H9 (cell line): Measurements from ENCODE around the gene TYW5. TPM values are rescaled to one million over a fixed set of nuclear protein-coding genes. Genes with fewer than 3 reads are reported as not detected.

Experiments
- DNase-seq: peaks from one replicate; pipeline ENCODE4 v3.0.0-alpha.2; 2017
- H2AFZ ChIP-seq: one replicate; pipeline ENCODE4 v1.6.1; 2013; ENCODE audit warnings: mild to moderate bottlenecking, low read length, control low read depth, moderate library complexity
- H2AK5ac ChIP-seq: 2 replicates; pipeline ENCODE4 v1.6.1; 2013; ENCODE audit warnings: low read length, control low read depth, mixed read lengths; ENCODE audit not compliant: insufficient read length
- H2BK120ac ChIP-seq: one replicate; pipeline ENCODE4 v1.6.1; 2013; ENCODE audit warnings: low read depth, mild to moderate bottlenecking, low read length, control low read depth, inconsistent platforms; ENCODE audit not compliant: poor library complexity, severe bottlenecking
- H2BK12ac ChIP-seq: 2 replicates; pipeline ENCODE4 v1.6.1; 2013; ENCODE audit warnings: low read length, control low read depth, mixed read lengths, low read depth; ENCODE audit not compliant: insufficient read length
- H2BK15ac ChIP-seq: 2 replicates; pipeline ENCODE4 v1.6.1; 2013; ENCODE audit warnings: low read depth, low read length, control low read depth
- H2BK20ac ChIP-seq: one replicate; pipeline ENCODE4 v1.6.1; 2013; ENCODE audit warnings: low read depth, mild to moderate bottlenecking, low read length, control low read depth, inconsistent platforms; ENCODE audit not compliant: poor library complexity, severe bottlenecking
- H2BK5ac ChIP-seq: 2 replicates; pipeline ENCODE4 v1.6.1; 2013; ENCODE audit warnings: low read length, control low read depth, mixed read lengths; ENCODE audit not compliant: insufficient read length
- H3K14ac ChIP-seq: 2 replicates; pipeline ENCODE4 v1.6.1; 2013; ENCODE audit warnings: low read length, control low read depth; ENCODE audit not compliant: insufficient read depth
- H3K18ac ChIP-seq: 2 replicates; pipeline ENCODE4 v1.6.1; 2013; ENCODE audit warnings: low read depth, mild to moderate bottlenecking, mixed read lengths, low read length, control low read depth; ENCODE audit not compliant: insufficient read length
- H3K23ac ChIP-seq: 2 replicates; pipeline ENCODE4 v1.6.1; 2013; ENCODE audit warnings: low read length, control low read depth, mixed read lengths, low read depth; ENCODE audit not compliant: insufficient read length
- H3K23me2 ChIP-seq: 2 replicates; pipeline ENCODE4 v1.6.1; 2013; ENCODE audit warnings: low read depth, mild to moderate bottlenecking, mixed read lengths, low read length, control low read depth; ENCODE audit not compliant: insufficient read length, poor library complexity, severe bottlenecking
- H3K27ac ChIP-seq: 2 replicates; pipeline ENCODE4 v1.5.1; 2013; ENCODE audit warnings: low read length, control low read depth, mixed read lengths, low read depth; ENCODE audit not compliant: insufficient read length
- H3K27me3 ChIP-seq: 2 replicates; pipeline ENCODE4 v1.6.1; 2013; ENCODE audit warnings: low read length, control low read depth, inconsistent platforms; ENCODE audit not compliant: insufficient read depth
- H3K4ac ChIP-seq: 2 replicates; pipeline ENCODE4 v1.6.1; 2013; ENCODE audit warnings: low read depth, mild to moderate bottlenecking, control low read depth, inconsistent platforms, low read length, moderate library complexity
- H3K4me1 ChIP-seq: 2 replicates; pipeline ENCODE4 v1.6.1; 2013; ENCODE audit warnings: low read length, control low read depth, inconsistent platforms; ENCODE audit not compliant: insufficient read depth
- H3K4me2 ChIP-seq: 2 replicates; pipeline ENCODE4 v1.6.1; 2013; ENCODE audit warnings: low read length, control low read depth, mixed read lengths; ENCODE audit not compliant: insufficient read length, insufficient read depth
- H3K56ac ChIP-seq: 2 replicates; pipeline ENCODE4 v1.6.1; 2013; ENCODE audit warnings: low read depth, mild to moderate bottlenecking, mixed read lengths, low read length, control low read depth; ENCODE audit not compliant: insufficient read length
- H3K79me1 ChIP-seq: 2 replicates; pipeline ENCODE4 v1.6.1; 2013; ENCODE audit warnings: low read depth, mild to moderate bottlenecking, moderate library complexity, low read length, control low read depth, inconsistent platforms; ENCODE audit not compliant: insufficient read depth, poor library complexity, severe bottlenecking
- H3K79me2 ChIP-seq: 2 replicates; pipeline ENCODE4 v1.6.1; 2013; ENCODE audit warnings: low read length, control low read depth, inconsistent platforms; ENCODE audit not compliant: insufficient read depth
- H3K9ac ChIP-seq: 2 replicates; pipeline ENCODE4 v1.6.1; 2013; ENCODE audit warnings: low read length, control low read depth, mixed read lengths; ENCODE audit not compliant: insufficient read length; ENCODE audit errors: extremely low read depth
- H3K9me3 ChIP-seq: one replicate; pipeline ENCODE4 v1.6.1; 2013; ENCODE audit warnings: low read depth, low read length, inconsistent platforms; ENCODE audit not compliant: control insufficient read depth
- H3T11ph ChIP-seq: one replicate; pipeline ENCODE4 v1.6.1; 2013; ENCODE audit warnings: mild to moderate bottlenecking, low read length, control low read depth, inconsistent platforms
- H4K20me1 ChIP-seq: one replicate; pipeline ENCODE4 v1.6.1; 2013; ENCODE audit not compliant: control insufficient read depth, insufficient read length, insufficient read depth
- H4K5ac ChIP-seq: 2 replicates; pipeline ENCODE4 v1.6.1; 2013; ENCODE audit warnings: low read depth, mild to moderate bottlenecking, mixed read lengths, low read length, control low read depth; ENCODE audit not compliant: insufficient read length
- H4K8ac ChIP-seq: replicated peaks from 2 replicates; pipeline ENCODE4 v1.6.1; 2013; ENCODE audit warnings: low read length, control low read depth, mixed read lengths, low read depth; ENCODE audit not compliant: insufficient read length
- H4K91ac ChIP-seq: 2 replicates; pipeline ENCODE4 v1.6.1; 2013; ENCODE audit warnings: low read depth, mild to moderate bottlenecking, moderate library complexity, mixed read lengths, low read length, control low read depth; ENCODE audit not compliant: insufficient read length
- H3K27ac Mint-ChIP-seq, 3 experiments: 2 replicates in 2 of 3; 3 replicates in 1 of 3; pipeline ENCODE4 v1.8.0; 2020 to 2021; ENCODE audit warnings: mixed read lengths in 3 of 3, mild to moderate bottlenecking in 1 of 3, moderate library complexity in 1 of 3
- H3K27me3 Mint-ChIP-seq: 2 replicates; pipeline ENCODE4 v1.8.0; 2021; ENCODE audit warnings: low read depth, mild to moderate bottlenecking, moderate library complexity, mixed read lengths
- H3K36me3 Mint-ChIP-seq, 3 experiments: 2 replicates in 2 of 3; 3 replicates in 1 of 3; pipeline ENCODE4 v1.8.0; 2020 to 2021; ENCODE audit warnings: low read depth in 3 of 3, mixed read lengths in 3 of 3; ENCODE audit not compliant: insufficient read depth in 1 of 3
- H3K4me1 Mint-ChIP-seq, 2 experiments: 2 replicates each; pipeline ENCODE4 v1.8.0; 2020; ENCODE audit warnings: mixed read lengths in 2 of 2
- H3K4me3 Mint-ChIP-seq, 2 experiments: 2 replicates in 1 of 2; 3 replicates in 1 of 2; pipeline ENCODE4 v1.8.0; 2020 to 2021; ENCODE audit warnings: mild to moderate bottlenecking in 2 of 2, mixed read lengths in 2 of 2, moderate library complexity in 1 of 2
- H3K9me3 Mint-ChIP-seq, 2 experiments: 2 replicates in 1 of 2; 3 replicates in 1 of 2; pipeline ENCODE4 v1.8.0; 2020; ENCODE audit warnings: mild to moderate bottlenecking in 2 of 2, mixed read lengths in 2 of 2, moderate library complexity in 1 of 2
- total RNA-seq: library from RNA; stranded (reverse); gene quantifications from 2 replicates; pipeline ENCODE4 v1.2.1, GENCODE V29; 2021
- TF ChIP-seq, protein P1 (sequence below): fragments of 200-600 bp; sonication (generic); conservative IDR thresholded peaks from 3 replicates; pipeline ENCODE4 v1.8.0; 2021; ENCODE audit warnings: antibody characterized with exemption, mild to moderate bottlenecking

TYW5 gene
- total RNA-seq, 1 experiment from 2014 or later, result 17.7 TPM

DNA sequence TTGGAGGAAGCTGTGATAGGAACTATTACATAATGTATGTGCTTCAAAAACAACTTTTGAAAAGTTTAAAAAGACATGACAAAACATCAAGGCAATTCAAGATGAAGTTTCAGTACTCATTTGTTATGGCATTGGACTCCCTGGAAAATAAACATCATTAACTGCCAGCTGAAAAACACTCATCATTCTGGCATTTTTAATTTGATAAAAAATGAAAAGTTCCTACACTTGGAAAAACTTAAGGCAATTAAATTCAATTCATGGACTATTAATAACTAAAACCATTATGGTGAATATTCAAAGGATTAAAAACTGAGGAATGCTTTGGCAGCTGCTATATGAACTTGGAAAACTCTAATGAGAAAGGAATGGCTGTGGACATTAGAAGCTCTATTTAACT, 8.5 kb downstream of the TYW5 start:
- no peak overlapping the region for H3K56ac ChIP-seq
- H3K14ac ChIP-seq, result no peak overlapping the region
- no peak overlapping the region for H3K4ac ChIP-seq
- no peaks in the 10 kb centered on the region; the same call in 1 of the 2 replicates for H3K4me1 ChIP-seq
- no peak overlapping the region for H2BK5ac ChIP-seq
- H4K20me1 ChIP-seq, result no peaks in the 10 kb centered on the region
- 0 out of 4 replicates have a peak, but pooled peaks cover 0 to 4% of the 10 kb centered on the region in 2 experiments for H3K4me1 Mint-ChIP-seq
- H3T11ph ChIP-seq, result no peak overlapping the region
- no peak overlapping the region for H2BK12ac ChIP-seq
- no peak overlapping the region for H3K27ac ChIP-seq
- no peak overlapping the region for H3K18ac ChIP-seq
- H3K79me1 ChIP-seq, result peaks cover 6% of the 10 kb centered on the region
- H3K4me2 ChIP-seq, result no peak overlapping the region
- no peaks in the 10 kb centered on the region for H3K9me3 ChIP-seq
- H3K27me3 ChIP-seq, result no peaks in the 10 kb centered on the region
- no peak overlapping the region for H2AFZ ChIP-seq
- TF ChIP-seq, protein P1, sequence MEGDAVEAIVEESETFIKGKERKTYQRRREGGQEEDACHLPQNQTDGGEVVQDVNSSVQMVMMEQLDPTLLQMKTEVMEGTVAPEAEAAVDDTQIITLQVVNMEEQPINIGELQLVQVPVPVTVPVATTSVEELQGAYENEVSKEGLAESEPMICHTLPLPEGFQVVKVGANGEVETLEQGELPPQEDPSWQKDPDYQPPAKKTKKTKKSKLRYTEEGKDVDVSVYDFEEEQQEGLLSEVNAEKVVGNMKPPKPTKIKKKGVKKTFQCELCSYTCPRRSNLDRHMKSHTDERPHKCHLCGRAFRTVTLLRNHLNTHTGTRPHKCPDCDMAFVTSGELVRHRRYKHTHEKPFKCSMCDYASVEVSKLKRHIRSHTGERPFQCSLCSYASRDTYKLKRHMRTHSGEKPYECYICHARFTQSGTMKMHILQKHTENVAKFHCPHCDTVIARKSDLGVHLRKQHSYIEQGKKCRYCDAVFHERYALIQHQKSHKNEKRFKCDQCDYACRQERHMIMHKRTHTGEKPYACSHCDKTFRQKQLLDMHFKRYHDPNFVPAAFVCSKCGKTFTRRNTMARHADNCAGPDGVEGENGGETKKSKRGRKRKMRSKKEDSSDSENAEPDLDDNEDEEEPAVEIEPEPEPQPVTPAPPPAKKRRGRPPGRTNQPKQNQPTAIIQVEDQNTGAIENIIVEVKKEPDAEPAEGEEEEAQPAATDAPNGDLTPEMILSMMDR, result no peak
- H4K5ac ChIP-seq, result no peak overlapping the region
- H4K8ac ChIP-seq, result no peak overlapping the region
- no peak overlapping the region for H3K27ac Mint-ChIP-seq
- H3K4me3 Mint-ChIP-seq, result no peak overlapping the region
- no peak overlapping the region for H4K91ac ChIP-seq
- no peak overlapping the region for H3K9ac ChIP-seq
- no peaks in the 10 kb centered on the region for H3K27me3 Mint-ChIP-seq
- H3K23me2 ChIP-seq, result no peaks in the 10 kb centered on the region
- H3K23ac ChIP-seq, result no peak overlapping the region
- no peak overlapping the region for H2BK20ac ChIP-seq
- no peak overlapping the region for H2BK15ac ChIP-seq
- peaks cover 3% of the 10 kb centered on the region; the same call in 1 of the 2 replicates for H3K79me2 ChIP-seq
- peaks cover 20 to 71% (median 61%) of the 10 kb centered on the region in 3 experiments; a peak in 6 of 7 replicates for H3K36me3 Mint-ChIP-seq
- DNase-seq, result no peak
- H3K9me3 Mint-ChIP-seq, result no peaks in the 10 kb centered on the region
- no peak overlapping the region for H2BK120ac ChIP-seq
- H2AK5ac ChIP-seq, result no peak overlapping the region
